GM19455 (cell line): Measurements from ENCODE around the gene ARRB2.
"Not testable (repeated sequence)": the region's sequence is repeated elsewhere in the genome, so short reads cannot be mapped to it uniquely, and the experiment has no call there.

ENCODE experiments used
- ATAC-seq: cut with Tn5 transposase; IDR thresholded peaks from one replicate; pipeline ENCODE4 v1.9.1; 2021; ENCODE audit not compliant: unreplicated experiment

ARRB2 gene

GRCh38 chr17:4699401-4700056 is 10.9 kb upstream of the ARRB2 start:
- ATAC-seq: not testable (repeated sequence)

- no peak for ATAC-seq
Measured at GRCh38 chr17:4701116-4701515, 9.3 kb upstream of the ARRB2 start.

DNA sequence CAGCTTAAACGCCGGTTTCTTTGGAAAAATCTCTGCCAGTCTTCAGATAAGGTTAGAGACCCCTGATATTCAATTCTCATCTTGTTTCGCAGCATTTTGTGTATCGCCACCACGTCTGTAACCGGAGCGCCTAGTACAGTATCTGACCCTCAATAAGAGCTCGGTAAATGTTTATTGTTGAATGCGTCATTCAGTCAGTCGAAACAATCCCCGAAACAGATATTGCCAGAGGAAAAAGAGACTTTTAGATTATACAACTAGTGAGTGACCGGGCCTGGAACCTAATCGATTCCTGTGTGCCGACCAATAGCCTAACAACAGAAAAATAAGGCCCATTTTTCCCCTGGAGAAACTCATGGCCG is 7.1 kb upstream of the ARRB2 start:
- no peak for ATAC-seq

- not testable (repeated sequence) for ATAC-seq
Measured at GRCh38 chr17:4704574-4704907, 5.9 kb upstream of the ARRB2 start.

- no peak for ATAC-seq
Measured at GRCh38 chr17:4704991-4705390, 5.4 kb upstream of the ARRB2 start.

DNA sequence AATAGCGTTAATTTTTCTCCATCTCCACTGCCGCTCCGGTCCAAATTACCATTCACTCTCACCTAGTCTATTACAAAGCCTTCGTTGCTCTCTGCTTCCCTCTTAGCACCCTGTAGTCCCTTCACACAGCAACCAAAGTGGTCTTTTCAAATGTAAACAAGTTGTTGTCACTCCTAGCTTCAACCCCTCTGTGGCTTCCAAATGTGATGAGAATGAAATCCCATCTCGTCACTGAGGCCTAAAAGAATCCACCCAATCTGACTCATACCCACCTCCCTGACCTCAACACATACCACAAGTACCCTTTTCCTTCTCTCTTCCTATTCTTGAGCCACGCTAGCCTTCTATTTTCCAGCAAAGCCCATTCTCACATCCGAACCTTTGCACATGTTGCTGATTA is 4.3 kb upstream of the ARRB2 start:
- no peak for ATAC-seq

GRCh38 chr17:4708436-4708835 is 2.0 kb upstream of the ARRB2 start:
- no peak for ATAC-seq

- ATAC-seq: peak; percentile 7
Measured at GRCh38 chr17:4710693-4711634, 532 bp downstream of the ARRB2 start.

DNA sequence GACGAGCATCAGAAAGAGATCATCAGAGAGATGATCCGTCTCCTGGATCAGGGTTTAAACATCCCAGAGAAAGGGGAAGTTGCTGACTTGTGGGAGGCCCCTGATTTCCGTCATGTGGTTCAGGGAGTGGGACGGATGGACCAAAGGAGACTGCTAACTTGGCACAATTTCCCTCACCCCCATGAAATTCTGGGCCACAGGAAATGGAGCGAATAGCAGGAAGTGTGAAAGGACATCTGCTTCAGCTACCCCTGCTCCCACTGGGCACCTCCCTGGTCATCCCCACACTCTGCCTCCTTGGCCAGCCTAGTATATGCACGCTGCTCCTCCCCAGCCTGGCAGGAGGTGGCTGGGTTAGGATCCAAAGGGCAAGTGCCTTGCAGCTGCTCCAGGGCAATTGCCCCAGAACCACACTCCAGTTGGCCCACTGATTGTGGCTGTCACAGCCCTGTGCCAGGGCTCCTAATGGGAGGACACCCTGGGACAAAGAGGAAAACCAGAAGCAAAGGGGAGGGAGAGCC is 1.3 kb downstream of the ARRB2 start:
- ATAC-seq: no peak

DNA sequence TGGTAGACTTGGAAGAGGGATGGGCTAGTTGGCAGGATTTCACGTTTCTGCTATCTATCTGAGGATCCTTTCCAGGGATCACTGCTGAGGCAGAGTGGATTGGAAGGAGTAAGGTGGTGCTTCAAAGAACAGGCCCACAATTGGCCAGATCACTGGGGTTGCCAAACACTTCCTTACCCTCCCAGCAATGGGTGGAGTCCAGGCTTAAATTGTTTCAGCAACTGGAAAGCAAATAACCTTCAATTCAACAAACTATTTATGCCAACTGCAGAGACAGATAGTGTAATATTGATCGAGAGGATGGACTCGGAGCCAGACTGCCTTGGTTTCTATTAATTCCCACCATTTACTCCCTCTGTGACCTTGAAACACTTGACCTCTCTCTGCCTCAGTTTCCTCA is 2.1 kb downstream of the ARRB2 start:
- no peak for ATAC-seq

DNA sequence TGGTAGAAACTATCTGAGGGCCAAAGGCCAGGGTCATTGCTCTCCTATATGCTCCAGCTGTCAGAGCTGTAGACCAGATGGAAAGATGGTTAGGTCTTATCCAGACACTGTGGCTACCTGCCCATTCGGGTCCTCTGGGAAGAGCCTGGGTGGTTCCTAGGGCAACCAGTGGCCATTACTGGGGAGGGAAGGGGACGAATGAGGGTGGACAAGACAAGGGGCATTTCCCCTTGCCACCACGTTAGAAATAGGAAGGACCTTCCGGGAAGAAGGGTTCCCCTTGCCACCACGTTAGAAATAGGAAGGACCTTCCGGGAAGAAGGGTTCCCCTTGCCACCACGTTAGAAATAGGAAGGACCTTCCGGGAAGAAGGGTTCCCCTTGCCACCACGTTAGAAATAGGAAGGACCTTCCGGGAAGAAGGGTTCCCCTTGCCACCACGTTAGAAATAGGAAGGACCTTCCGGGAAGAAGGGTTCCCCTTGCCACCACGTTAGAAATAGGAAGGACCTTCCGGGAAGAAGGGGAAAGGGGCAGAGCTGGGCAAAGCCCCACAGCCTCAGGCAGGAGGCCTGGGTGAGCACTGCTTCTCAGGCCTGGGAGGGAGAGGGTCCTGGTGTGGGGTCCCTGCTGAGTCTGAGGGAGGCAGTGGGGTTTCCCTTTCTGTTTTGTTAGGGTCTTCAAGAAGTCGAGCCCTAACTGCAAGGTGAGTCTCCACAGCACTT is 4.1 kb downstream of the ARRB2 start:
- ATAC-seq: not testable (repeated sequence)

GRCh38 chr17:4715063-4715744 is 4.8 kb downstream of the ARRB2 start:
- ATAC-seq: no peak

GRCh38 chr17:4716081-4716480 is 5.6 kb downstream of the ARRB2 start:
- no peak for ATAC-seq

GRCh38 chr17:4717791-4718190 is 7.4 kb downstream of the ARRB2 start:
- no peak for ATAC-seq

- ATAC-seq: no peak
Measured at GRCh38 chr17:4718276-4718675, 7.8 kb downstream of the ARRB2 start.

GRCh38 chr17:4719146-4719545 is 8.7 kb downstream of the ARRB2 start:
- ATAC-seq: no peak

DNA sequence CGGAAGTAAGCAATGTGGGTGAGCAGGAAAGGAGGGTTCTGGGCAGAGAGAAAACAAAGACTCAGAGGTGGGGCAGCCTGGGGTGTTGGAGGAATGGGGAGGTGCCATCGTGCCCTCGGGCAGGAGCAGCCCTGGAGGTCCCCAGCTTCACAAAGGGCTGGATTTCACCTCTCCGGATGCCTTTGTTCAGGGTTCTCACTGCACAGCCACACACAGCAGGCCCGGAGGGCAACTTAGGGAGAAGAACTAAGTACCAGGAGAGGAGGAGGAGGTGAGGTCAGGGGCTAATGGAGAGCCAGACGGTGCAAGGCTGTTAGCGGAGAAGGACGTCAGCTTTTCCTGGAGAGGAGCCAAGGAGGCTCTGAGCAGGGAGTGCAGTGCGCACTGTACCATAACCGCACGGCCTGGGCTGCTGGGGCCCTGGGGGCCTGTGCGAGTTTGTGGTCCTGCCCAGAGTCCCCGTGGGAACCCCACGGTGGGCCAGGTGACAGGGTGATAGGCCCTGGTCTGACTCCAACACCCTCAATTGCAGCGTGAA is 9.3 kb downstream of the ARRB2 start:
- ATAC-seq: no peak

GRCh38 chr17:4720787-4721186 is 10.4 kb downstream of the ARRB2 start:
- ATAC-seq: no peak

DNA sequence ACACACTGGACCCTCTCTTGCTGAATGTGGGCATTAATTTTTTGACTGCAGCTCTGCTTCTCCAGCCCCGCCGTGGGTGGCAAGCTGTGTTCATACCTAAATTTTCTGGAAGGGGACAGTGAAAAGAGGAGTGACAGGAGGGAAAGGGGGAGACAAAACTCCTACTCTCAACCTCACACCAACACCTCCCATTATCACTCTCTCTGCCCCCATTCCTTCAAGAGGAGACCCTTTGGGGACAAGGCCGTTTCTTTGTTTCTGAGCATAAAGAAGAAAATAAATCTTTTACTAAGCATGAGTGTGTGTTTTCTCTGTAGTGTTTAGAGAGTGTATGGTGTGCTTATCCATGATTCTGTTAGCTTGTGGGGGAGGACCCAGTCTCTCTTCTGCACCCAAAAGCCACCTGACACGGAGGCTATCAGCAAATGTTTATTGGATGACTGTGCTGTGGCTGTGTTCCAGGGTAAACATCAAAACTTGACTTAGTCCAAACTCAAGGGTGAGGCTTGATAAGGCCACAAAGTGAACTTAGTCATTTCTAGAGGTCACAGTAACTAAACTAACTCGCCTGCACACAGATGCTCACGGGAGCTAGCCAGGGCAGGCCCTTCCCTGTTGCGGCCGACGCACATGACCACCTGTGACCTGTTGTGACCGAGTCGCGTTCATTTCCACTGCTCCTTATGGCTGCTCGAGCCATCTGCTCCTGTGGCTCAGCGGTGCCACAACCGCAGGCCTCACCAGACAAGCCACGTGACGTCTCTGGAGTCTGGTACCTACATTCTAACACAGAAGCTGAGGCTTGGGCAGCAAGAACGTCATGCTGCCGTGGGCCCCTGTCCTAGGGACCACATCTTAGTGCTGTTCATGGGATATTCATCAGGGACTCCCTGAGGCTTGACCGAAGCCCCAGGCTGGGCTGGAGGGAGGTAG is 11.0 kb downstream of the ARRB2 start:
- ATAC-seq: no peak
